Caki2 (cell line): ENCODE data around the gene NT5C1A. TPM values are rescaled to one million over a fixed set of nuclear protein-coding genes. Genes with fewer than 3 reads are reported as not detected.

ENCODE experiments used
- DNase-seq: peaks from one replicate; pipeline ENCODE4 v3.0.0-alpha.2; 2015; ENCODE audit warnings: low read depth
- in situ Hi-C: cut with HindIII; loops from 2 replicates; pipeline ENCODE4 v1.10.0; 2016; ENCODE audit warnings: low sequenced_read_pairs, low pct_unique_long_range_greater_than_20kb, mixed read lengths
- total RNA-seq: library from RNA; depleted of rRNA; stranded (reverse); fragments of >200 nt; shearing (Covaris generic); gene quantifications from 2 replicates; pipeline ENCODE4 v1.2.3, GENCODE V29; 2014; ENCODE audit warnings: low replicate concordance

NT5C1A gene
- total RNA-seq, 1 experiment from 2014 or later = not detected

DNA sequence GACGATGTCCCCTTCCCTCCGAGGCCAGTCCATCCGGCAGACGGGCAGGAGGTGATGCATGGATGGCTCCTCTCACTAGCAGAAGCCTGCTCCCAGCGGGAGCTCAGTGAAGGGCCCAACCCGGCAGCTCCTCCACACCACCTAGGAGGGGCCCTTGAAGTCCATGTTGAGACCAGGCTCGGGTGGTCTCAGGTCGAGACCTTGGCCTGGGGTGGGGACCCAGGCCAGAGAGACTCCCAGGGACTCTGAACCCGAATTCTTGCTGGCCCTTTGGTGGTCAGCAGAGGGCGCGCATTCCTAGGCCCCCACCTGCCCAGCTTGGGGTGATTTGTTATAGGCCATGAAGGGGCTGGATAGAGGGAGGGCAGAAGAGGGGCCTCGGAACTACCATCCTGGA, 642 bp upstream of the NT5C1A start:
- no peak for DNase-seq
- in situ Hi-C loops = no loop called here

- DNase-seq = no peak
- in situ Hi-C loops = no loop called here
These were observed 494 bp downstream of the NT5C1A start for GRCh38 chr1:39671433-39671792.

- in situ Hi-C loops = no loop called here
These were observed 1.2 kb downstream of the NT5C1A start for GRCh38 chr1:39670689-39671088.

DNA sequence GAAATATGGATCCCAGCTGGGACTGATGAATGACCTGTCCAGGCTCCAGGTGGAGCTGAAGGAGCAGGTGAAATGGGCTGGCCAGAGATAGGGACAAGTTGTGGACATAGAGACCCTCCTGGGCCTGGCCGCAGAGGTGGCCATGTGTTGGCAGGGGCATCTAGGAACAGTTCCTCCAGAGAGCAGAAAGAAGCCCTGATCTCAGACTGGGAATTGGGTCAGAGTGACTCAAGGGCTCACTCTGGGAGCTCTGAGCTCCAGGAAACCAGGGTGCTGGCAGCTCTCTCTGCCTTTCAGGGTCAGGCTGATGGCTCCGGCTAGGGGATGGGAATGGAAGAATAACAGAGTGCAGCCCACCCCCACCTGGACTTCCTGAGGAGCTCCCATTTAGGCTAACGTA, 3.0 kb downstream of the NT5C1A start:
- no peak for DNase-seq
- in situ Hi-C loops = no loop called here

More at GRCh38 chr1:39670689-39671088, 1.2 kb downstream of the NT5C1A start:
- DNase-seq = no peak

GRCh38 chr1:39668111-39668510, 3.8 kb downstream of the NT5C1A start:
- DNase-seq = no peak
- in situ Hi-C loops = no loop called here

- DNase-seq = no peak
- in situ Hi-C loops = no loop called here
These were observed 5.1 kb downstream of the NT5C1A start for GRCh38 chr1:39666772-39667171.

GRCh38 chr1:39663559-39663958, 8.3 kb downstream of the NT5C1A start:
- DNase-seq = no peak
- in situ Hi-C loops = no loop called here

DNA sequence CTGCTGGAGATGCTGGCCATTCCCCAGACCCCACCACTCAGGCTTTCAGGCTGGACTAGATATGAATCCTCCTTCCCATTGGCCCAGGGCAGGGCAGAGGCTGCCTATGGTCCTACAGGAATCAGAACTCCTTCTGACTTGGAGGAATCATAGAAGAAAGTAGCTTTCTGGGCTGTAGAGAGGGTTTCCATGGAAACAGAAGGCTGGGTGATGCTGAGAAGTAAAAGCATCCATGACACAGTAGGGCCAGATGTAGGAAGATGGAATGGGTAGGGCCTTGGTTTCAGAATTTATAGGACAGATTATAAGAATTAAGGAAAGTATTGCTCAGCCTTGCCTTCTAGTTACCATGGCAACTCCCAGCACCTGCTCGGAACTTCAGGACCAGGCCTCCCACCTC, 9.0 kb downstream of the NT5C1A start:
- DNase-seq = no peak
- in situ Hi-C loops = no loop called here

- DNase-seq = no peak
- in situ Hi-C loops = no loop called here
These were observed 12.4 kb downstream of the NT5C1A start for GRCh38 chr1:39659538-39659937.

GRCh38 chr1:39659110-39659509, 12.8 kb downstream of the NT5C1A start:
- no peak for DNase-seq
- in situ Hi-C loops = no loop called here

DNA sequence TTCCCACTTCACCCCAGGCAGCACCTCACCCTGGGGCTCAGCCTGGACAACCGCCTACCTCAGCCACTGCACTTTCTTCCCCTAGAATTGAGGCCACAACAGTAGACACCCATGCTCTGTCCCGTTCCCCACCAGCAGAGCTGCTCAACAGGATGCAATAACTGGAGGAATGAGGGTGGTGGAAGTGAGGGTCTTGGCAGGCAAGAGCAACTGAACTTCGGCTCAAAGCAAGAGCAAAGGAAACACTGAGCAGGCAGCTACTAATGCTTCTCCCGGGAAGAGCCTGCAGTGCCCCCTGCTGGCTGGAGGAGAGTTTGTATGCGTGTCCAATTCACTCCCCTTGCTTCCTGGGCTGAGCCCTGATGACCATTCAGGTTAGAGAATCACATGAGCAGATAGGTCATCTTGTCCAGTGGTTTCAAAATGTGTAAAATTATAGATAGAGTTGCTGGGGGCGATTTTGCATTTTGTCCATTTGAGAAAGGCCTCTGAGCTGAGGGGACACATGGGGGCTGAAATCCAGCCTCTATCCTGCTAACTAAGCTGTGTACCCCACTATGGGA, 13.9 kb downstream of the NT5C1A start:
- in situ Hi-C loops = no loop called here
- DNase-seq = peak; percentile 51

- in situ Hi-C loops = no loop called here
- DNase-seq = no peak
These were observed 14.5 kb downstream of the NT5C1A start for GRCh38 chr1:39657402-39657801.

DNA sequence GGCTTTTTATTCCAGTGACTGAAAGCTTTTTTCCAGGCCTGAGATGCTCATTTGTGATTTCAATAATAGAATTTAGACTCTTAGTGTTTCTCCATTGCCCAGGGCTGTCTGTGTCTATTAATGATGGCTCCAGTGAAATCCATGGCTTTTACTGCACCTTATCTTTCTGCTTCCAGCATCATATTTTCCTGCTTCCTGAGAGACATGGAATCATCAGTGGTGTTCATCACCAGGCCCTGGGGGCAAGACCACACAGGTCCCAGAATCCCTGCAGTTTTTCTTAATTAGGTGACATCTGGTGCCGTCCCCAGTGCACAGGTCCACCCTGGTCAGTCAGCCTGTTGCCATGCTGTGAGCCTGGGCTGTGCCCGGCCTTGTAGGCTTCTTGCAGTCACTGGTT, 15.5 kb downstream of the NT5C1A start:
- in situ Hi-C loops = no loop called here
- no peak for DNase-seq

GRCh38 chr1:39655578-39656268, 16.2 kb downstream of the NT5C1A start:
- in situ Hi-C loops = no loop called here

DNA sequence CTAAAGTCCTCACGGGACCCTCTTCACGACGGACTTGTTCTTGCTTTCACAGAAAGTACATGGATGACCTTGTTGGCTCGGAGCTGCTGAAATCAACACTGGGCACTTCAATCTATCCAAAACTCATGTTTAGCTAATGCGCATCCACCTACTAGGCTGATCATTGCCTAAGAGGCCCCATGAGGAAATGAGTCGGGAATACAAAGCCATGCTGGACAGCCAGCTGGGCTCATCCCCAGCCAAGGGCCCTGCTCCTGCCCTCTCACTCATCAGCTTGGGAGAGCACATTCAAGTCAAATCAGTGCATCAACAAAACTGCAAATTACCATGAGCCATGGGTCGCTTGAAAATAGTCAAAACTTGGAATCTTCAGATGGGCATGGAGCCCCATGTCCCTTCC, 17.6 kb downstream of the NT5C1A start:
- DNase-seq = no peak
- in situ Hi-C loops = no loop called here

More at GRCh38 chr1:39655578-39656268, 16.2 kb downstream of the NT5C1A start:
- DNase-seq = no peak

DNA sequence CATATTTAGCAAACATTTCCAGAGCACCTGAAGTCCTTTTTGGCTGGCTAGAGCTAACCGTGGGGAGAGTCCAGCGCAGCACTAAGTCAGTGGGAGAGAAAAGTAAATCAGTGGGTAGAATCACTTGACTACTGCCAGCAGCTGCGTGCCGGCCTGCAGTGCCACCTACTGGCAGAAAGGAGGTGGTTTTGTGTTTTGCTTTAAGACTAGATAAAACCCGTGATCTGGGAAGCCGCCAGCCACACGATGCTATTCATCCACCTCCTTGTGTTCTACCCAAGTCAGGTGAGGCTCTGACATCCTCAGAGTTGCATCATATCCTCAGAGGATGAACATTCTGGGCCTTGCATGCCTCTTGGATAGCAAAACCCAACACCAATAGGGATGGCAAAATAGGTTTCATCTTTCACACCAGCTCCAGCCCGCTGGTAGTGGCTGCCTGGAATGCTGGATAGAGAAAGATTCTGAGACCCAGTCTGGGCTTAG, 18.3 kb downstream of the NT5C1A start:
- peak; percentile 55 for DNase-seq
- in situ Hi-C loops = no loop called here

DNA sequence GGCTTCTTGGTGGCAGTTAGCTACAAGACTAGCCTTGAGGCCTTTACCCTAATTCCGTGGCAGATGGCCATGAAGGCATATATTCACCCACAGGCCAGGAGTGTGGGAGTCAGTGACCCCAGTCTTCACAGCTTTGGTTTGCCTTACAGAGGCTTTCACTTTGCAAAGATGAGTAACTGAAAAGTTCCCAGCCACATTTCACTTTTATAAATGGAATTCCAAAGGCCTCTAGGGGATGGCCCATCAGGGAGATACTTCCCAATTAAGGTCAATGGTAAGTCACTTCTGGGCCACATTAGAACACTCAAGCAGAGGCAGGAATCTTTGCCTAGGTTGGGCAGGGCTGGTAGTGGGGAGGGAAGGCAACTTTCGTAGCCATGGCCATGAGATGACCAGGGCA, 19.4 kb downstream of the NT5C1A start:
- DNase-seq = no peak
- in situ Hi-C loops = no loop called here

DNA sequence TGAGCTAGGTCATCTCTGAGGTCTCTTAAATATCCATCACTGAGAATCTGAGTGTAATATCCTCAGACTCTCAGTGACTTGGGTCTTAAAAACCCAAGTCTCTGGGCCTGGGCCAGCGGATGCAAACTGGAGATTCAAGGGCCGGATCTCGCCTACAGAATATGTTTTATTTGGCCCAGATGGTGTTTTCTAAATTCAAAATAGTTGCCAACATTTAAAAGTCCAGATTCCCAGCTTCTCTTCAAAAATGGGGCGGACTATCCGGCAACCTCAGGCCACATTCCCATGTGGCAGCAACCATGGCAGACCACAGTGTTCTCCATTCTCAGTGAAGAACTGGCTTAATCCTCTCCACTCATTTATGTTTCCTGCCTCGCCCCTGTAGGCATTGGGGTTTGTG, 19.8 kb downstream of the NT5C1A start:
- in situ Hi-C loops = no loop called here
- DNase-seq = no peak

DNA sequence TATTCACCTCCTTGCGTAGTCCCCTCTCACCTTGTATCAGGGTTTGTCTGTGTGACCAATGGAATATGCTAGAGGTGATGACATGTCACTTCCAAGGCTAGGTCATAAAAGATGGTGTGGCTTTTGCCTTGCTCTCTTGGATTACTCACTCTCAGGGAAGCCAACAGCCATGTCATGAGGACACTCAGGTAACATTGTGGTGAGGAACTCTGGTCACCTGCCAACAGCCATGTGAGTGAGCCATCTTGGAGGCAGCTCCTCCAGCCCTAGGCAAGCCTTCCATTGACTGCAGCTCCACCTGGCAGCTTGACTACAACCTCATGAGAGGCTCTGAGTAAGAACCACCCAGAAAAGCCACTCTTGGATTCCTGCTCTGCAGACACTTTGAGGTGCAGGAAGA, 21.5 kb downstream of the NT5C1A start:
- DNase-seq = no peak
- in situ Hi-C loops = no loop called here

DNA sequence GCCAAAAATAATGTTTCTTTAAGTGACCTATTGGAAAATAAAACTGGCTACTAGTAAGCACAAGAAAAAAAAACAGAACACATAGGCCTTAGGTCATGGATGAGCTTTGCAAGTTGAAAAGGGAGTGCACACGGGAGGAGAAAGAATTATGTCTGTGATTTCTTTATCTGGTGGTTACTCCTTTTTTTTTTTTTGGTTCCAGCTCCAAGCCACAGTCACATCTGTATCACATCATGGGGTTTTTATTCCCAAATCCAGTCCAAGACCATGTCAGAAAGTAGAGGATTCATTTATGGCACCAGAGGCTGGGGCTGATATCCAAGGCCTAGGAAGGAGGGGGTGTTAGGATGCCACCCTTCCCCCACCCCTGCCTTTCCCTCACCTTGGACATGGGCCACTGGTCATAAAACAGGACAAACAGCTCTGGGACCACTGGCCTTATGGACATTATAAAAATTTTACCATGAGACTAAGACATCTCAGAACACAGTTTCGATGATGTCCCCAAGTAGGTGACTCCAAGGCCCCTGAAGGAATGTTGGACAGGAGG, 22.2 kb downstream of the NT5C1A start:
- in situ Hi-C loops = no loop called here
- no peak for DNase-seq
